PC-9 (cell line): ENCODE data around the gene ANO2.

Experiments used
- EZH2 ChIP-seq: fragments of 200-600 bp; sonication (generic); IDR thresholded peaks from 2 replicates; pipeline ENCODE4 v1.8.0; 2017; ENCODE audit warnings: antibody characterized with exemption, low read depth
- TF ChIP-seq, protein P1 (sequence below): fragments of 200-600 bp; sonication (generic); conservative IDR thresholded peaks from 2 replicates; pipeline ENCODE4 v1.6.1; 2017; ENCODE audit warnings: mixed run types, antibody characterized with exemption, mild to moderate bottlenecking, moderate library complexity

DNA sequence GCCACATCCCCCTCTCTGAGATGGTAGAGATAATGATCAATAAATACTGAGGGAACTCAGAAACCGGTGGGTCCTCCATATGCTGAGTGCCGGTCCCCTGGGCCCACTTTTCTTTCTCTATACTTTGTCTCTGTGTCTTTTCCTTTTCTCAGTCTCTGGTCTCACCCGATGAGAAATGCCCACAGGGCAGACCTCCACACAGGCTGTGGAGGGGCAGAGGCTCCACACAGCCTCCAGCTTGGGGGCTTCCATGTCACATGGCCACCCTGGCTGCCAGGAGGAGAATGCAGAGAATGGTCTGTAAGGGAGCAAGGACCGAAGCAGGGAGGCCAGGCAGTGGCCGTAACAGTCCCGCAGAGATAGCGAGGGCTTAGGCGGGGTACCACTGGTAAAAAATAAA is 407.3 kb downstream of the ANO2 start:
- TF ChIP-seq, protein P1, sequence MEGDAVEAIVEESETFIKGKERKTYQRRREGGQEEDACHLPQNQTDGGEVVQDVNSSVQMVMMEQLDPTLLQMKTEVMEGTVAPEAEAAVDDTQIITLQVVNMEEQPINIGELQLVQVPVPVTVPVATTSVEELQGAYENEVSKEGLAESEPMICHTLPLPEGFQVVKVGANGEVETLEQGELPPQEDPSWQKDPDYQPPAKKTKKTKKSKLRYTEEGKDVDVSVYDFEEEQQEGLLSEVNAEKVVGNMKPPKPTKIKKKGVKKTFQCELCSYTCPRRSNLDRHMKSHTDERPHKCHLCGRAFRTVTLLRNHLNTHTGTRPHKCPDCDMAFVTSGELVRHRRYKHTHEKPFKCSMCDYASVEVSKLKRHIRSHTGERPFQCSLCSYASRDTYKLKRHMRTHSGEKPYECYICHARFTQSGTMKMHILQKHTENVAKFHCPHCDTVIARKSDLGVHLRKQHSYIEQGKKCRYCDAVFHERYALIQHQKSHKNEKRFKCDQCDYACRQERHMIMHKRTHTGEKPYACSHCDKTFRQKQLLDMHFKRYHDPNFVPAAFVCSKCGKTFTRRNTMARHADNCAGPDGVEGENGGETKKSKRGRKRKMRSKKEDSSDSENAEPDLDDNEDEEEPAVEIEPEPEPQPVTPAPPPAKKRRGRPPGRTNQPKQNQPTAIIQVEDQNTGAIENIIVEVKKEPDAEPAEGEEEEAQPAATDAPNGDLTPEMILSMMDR = no peak
- TF ChIP-seq EZH2 = no peak
